SW 1271 (cell line): ENCODE results near the gene FAM124A.

Experiments
- DNase-seq, 2 experiments: peaks; one replicate each; lab custom pipeline; 2025; lab: John Stamatoyannopoulos, UW

The FAM124A gene

DNA sequence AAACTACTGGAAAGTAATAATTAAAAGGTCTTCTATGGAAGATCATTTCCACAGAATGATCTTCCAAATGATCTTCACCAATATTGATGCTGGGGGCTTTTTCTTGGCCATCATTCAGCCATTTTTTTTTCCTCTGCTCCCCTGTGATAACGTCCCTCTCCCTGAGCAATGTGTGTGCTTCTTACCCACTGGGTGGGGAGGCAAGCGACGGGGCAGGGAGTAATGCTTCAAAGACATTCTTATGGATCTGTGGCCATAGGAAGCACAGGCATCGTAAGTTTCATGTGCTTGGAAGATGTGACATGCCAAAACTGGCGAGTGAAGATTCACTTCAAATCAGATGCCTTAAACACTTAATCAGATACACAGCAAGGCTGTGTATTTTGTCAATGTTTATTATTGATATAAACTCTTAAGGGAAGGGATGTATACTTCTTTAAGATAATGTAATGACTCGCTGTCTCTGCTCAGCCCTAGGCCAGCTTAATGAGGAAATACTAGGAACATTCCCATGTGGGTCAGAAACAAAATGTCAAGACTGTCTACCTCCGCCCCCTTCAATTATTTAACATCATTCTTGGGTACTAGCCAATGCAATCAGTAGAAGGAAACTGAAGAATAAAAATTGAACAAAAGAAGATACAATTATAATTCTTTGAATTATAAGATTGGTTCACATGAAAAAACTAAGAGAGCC is 83.2 kb downstream of the FAM124A start:
- no peak for DNase-seq

DNA sequence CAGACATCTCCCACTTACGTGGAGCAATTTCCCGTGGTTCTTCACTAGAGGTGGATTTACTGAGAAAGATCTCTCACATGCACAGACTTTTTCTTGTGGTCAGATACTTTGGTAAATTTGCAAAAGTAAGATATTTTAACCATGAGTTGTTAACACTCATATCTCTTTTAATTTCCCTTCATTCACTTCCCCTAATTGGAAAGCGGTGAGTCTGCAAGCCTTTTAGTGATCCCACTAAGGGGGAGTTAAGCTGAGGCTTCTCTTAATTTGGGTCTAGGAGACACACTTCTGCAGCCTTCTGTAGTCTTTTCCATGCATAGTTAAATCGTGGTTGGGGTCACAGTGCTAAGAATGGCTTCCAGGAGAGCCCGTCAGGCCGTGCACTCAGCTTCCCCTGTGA is 86.6 kb downstream of the FAM124A start:
- no peak for DNase-seq

DNA sequence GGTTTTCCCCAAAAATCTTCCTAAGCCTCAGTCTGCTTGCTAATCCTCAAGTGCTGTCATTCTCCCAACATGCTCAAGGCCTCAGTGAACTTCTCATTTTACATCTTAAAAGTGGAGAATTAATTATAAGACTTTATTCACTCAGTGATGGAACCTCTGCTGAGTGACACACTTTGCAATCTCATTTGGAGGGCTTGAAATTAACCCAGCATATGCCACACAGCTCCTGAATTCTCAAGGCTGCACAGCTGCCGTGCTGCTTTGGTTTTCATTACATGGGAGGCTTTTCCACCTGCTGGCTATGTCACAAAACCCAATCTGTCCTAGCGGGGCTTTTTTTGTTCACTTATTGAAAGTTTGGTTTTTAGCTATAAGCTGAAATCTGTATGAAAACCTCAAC is 89.0 kb downstream of the FAM124A start:
- no peak for DNase-seq

DNA sequence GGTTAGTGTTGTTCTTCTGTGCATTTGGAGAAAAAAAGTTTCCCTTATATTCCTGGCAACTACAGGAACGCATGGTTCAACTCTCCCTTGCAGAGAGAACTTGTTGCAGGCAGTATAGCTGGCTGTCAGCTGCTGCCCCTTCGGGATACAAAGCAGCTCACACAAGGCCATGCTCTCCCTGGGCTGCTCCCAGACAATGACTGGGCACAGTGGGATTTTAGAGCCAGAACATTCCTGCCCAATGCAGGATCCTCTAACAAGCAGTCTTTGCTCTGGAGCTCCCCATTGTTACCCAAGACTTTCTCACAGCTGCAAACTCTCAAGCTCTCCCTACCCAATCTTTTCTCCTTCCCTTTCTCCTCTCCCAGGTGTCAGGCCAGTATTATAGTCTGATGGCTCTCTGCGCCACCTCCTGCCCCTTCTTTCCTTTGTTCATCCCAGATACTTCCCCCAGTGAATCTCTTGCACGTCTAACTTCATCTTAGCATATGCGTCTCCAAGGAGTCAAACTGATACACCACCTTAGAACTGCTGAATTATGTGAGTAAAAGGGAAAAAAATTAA is 89.8 kb downstream of the FAM124A start:
- no peak for DNase-seq

DNA sequence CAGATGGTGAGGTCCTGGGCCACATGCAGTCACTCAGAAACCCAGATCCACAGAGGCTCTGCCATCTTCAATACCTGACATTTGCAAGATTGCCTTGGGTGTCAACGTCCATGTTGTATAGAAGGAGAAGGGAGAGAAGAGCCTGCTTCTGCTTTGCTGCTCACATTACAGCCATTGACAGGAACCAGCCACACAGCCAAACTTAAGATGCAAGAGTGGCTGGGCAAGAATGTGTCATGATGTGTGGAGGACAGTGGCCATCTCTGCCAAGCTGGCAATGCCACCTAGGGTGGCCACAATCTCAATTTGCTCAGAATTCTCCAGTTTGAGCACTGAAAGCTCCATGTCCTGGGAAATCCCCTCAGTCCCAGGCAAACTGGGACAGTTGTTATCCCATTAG is 91.4 kb downstream of the FAM124A start:
- no peak for DNase-seq

DNA sequence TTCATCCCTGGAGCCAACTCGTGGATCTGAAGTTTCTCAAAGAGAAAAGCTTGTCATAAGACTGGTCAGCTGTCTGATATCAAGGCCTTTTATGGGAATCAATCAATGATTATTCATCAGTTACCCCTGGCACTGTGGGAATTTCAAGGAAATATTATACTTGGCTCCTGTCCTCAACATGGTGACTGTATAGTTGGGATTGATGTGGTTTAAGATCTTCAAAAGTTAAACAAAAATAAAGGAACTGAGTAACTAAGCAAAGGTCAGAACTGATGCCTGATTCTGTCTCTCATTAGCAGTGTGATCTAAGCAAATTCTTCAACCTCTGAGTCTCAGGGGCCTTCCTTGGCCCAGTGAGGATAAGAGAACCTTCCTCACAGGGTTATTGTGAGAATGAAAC is 95.1 kb downstream of the FAM124A start:
- no peak for DNase-seq

DNA sequence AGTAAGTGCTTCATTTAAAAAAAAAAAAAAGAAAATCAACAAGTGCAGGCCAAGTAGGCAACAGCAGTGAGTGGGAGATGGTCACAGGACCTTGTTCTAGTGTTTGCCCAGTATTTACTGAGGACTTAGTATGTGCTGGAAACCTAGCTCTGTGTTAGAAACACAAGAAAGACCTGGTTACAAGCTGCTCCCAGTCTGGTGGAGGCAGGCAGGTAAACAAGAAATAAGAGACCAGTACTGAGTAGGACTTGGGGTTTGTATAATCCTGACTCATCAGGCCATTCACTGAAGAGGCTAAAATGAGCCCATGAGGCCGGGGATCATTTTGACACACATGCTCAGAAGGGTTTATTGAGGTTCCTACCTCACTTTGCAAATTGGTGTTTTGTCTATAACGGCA is 95.8 kb downstream of the FAM124A start:
- DNase-seq = no peak

DNA sequence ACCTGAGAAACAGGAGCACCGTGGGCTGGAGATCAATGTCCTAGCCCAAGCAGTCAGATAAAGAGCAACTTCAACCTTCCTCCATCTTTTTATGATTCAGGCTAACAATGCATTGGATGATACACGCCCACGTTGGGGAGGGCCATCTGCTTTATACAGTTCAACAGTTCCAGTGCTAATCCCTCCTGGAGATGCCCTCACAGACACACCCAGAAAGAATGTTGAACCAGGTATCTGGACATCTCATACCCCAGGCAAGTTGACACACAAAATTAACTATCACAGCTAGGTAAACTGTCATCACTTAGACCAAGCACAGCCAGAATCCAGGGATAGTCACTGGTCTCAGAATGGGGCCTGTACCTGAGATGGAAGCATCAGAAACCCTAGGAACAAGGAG is 96.7 kb downstream of the FAM124A start:
- no peak for DNase-seq

DNA sequence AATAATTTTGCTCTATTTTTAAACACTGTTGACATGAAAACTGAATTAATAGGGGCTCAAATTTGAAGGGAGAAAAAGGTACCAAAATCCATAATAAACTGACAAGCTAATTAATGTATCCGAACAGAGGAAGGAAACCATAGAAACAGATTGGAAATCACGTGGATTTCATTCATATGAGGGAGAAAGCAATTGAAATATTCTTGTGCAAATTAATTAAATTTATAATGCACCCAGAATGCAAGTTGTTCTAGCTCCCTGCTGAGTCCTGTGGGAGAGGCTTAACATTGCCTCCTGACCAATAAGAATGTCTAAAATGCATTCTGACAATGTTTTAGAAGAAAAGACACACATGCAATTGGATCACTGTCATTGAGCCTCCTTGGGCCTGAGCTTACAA is 99.6 kb downstream of the FAM124A start:
- no peak for DNase-seq

DNA sequence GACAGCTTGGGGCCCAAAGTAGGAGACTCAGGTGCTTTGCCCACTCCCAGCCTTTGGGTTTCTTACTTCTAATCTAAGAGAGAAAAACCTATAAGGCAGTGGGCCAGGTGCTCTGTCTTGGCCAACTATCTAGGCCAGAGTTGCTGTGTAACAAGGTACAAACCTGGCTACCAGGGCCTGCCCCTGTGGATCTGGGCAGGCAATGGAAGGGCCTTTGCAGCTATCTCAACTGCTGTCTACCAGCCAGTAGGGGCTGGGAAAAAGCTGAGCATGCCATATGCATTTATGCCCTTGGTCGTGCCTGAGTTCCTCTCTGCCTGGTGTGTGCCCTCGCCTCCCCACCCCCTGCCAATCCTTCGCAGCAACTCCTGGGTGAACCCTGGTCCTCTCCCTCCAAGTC is 100.6 kb downstream of the FAM124A start:
- no peak for DNase-seq

DNA sequence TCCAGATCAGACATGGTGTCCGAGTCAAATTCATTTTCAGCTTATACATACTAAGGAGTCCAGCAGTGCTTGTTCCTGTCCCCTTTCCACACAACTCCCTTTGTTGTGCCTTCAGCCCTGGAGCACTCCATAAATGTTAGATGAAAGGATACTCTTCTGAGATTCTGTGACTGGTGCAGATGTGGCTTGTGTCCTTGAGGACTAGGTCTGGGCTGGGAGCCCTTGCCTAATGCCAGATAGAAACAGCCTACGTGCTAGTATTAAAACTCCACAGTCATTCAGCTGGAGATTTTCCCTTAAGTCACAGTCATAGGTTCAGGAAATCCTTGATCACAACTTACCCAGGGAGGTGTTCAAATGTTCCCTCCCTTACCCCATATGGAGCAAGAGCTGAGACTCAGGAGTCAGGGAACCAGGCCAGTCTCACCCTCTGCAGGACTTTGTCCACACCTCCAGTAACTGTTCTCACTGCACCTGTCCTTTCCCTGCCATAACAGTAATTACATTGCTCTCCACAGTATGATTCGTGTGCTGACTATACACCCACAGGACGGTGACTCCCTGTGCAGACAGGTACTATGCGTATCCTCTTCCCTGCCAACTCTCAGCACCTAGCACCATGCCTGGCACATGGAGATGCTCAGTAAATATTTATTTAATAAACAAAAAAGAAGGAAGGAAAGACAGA is 101.8 kb downstream of the FAM124A start:
- DNase-seq = no peak

DNA sequence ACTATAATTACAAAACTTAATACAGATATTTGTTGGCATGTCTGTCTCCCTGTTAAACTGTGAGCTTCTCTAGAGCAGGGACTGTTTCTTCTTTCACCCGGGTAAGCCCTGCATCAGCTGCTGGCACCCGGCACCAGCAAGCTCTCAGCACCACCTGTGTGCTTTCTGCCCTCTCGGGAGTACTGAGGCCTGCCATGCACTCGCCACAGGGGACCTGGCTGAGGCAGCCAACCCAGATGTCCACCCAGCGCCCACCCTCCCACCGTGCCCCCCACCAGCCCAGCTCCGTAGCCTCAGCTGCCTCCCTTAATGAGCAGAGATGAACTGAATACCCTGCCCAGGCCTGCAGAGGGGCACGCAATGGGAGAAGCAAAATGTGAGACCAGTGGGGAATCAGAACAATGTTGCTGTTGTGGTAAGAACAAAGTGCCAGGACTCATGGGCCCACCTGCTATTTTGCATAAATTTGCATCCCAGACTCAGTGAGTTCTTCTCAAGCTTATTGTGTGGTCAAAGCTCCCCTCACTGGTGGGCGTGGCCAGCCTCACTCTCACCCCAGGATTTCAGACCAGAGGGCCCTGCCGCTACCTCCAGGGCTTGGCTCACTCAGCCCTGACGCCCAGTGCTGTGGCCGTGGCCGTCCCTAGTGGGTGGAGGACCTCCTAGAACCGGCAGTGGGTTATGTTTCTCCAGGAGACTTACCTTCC is 102.7 kb downstream of the FAM124A start:
- no peak for DNase-seq

DNA sequence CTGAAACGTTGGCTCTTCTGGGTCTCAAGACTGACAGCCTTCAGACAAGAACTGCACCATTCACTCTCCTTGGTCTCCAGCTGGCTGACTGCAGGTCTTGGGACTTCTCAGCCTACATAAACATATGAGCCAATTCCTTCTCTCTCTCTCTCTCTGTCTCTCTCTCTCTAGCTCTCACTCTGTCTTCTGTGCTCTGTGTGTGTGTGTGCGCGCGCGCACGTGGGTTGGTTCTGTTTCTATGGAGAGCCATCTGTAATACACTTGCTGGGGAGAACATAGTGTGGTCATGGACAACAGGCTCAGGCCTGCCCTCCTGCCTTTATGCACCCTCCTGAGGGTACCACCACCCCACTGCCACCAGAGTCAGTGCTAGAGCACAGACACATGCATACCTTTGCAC is 103.6 kb downstream of the FAM124A start:
- DNase-seq = no peak

DNA sequence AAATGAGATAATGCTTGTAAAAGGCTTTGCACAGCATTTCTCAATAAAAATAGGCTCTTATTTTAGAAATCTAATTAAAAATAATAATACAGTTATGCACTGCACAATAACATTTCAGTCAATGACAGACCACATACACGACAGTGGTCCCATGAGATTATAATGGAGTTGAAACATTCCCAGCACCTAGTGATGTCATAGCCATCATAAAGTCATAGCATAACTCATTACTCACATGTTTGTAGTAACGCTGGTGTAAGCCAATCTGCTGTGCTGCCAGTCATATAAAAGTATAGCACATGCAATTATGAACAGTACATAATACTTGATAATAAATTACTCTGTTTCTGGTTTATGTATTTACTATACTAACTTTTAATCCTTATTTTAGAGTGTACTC is 104.6 kb downstream of the FAM124A start:
- no peak for DNase-seq

DNA sequence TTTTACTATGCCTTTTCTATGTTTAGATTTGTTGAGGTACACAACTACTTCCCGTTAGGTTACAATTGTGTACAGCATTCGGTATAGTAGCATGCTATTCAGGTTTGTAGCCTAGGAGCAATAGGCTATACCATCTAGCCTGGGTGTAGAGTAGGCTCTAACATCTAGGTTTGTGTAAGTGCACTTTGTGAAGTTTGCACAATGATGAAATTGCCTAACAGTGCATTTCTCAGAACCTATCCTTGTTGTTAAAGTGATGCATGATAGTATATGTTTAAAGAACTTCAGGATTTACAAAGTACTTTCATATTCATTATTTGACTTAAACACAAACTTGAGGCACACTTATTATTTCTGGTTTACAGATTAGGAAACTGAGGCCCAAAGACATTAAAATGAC is 105.8 kb downstream of the FAM124A start:
- no peak for DNase-seq

DNA sequence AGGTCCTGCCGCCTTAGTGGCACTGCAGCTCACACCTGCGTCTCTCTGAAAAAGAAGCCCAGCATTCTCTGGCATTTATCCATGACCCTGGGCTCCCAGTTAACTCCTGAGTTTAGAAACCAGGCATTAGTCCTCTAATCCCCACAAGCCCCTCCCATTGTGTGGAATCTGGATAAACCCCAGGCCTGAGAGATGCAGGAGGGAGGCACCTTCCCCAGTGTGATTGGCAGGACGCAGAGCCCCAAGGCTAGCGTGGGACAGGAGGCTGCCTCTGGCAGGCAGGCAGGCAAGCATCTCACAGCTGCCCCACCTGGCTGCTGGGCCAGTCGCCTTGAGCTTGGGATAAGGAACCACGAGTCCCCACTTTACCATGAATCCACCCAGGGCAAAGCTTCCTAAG is 106.3 kb downstream of the FAM124A start:
- DNase-seq = no peak

DNA sequence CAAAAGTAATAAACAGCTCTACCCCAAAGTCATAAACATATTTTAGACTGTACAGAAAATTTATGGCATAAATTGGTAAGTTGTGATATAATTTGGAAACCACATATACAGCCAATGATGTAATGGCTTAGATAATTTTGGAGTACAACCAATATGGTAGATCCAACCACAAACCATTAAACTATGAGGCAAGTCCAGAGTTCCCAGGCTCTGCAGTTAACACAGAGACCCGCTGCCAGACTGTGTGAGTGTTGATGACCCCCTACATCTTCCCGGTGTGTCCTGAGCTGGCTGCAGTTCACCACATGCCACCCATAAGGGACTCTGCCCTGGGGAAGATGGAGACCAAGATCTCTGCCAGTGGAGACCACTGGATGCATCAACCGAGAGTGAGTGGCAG is 107.4 kb downstream of the FAM124A start:
- DNase-seq = no peak

DNA sequence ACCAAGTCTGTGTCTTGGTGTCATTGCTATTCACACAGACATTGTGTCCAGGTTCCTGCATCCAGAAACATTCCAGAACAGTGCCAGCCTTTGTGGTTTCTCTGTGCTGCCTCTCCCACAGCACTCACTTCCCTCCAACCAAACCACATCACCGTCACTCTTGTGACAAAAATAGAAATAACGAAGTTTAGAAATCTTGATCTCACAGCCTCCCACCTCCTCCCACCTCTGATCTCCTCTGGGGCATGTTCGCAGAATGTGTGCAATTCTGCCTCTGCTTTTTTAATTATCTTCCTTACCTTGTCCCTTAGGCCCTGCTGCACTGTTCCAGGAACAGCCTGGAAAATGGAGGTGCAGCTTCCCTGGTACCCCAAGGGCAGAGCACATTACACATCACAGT is 108.6 kb downstream of the FAM124A start:
- no peak for DNase-seq

DNA sequence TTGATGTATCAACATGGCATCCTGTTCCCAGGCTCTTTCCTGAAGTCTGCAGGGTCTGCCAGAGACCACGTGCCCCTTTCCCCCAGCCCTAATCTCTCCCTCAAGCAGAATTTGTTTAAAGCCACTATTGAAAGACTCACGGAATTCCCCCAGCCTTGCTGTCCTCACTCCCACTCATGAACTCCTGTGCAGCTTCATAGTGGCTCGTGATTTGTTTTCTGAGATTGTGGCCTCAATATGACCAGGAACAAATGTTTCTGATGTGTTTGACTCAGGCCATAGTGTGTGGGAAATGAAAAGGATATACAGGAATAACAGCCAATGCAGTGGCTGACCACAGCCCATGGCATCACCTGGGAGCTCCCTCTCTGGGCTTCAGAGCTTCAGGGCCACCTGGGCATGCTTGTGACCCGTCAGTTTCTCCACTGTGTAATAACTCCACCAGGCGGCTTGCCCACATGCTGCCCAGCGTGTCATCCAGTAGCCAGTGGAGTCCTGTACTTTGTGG is 109.2 kb downstream of the FAM124A start:
- DNase-seq = no peak

DNA sequence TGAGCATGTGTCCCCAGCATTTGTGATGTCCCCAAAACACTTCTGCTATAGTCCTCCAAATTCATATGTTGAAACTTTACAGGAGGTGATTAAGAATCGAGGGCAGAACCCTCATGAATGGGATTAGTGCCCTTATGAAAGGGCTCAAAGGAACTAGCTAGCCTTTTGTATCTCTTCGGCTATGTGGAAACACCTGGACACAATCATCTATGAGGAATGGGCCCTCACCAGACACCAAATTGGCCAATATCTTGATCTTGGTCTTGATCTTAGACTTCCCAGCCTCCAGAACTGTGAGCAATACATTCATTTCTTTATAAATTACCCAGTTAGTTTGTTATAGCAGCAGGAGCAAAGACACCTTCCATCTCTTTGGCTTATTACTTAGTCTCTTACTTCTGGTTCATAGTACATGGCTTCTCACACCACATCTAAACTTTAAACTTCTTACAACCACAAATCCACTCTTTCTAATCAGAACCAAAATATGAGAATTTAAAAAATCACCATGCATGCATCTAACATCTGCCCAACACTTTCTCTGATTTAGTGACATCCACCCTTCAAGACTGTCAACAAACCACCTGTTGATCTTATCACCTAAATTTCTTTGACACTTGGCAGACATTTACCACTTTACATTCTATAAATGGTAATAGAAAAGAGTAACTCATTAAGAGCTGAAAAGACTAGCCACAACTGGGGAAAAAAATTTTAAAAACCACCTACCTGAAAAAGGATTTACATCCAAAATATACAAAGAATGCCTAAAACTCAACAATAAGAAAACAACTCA is 110.6 kb downstream of the FAM124A start:
- DNase-seq = no peak

DNA sequence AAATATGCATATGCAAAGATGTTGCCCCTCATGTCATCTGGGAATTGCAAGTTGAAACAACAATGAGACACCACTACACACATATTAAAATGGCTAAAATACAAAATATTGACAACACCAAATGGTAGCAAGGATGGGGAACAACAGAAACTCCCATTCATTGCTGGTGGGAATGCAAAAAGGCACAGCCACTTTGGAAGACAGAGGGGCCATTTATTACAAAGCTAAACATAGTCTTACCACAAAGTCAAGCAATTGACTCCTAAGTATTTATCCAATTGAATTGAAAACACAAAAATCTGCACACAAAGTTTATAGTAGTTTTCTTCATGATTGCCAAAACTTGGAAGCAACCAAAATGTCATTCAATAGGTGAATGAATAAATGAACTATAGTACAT is 111.2 kb downstream of the FAM124A start:
- DNase-seq = no peak

DNA sequence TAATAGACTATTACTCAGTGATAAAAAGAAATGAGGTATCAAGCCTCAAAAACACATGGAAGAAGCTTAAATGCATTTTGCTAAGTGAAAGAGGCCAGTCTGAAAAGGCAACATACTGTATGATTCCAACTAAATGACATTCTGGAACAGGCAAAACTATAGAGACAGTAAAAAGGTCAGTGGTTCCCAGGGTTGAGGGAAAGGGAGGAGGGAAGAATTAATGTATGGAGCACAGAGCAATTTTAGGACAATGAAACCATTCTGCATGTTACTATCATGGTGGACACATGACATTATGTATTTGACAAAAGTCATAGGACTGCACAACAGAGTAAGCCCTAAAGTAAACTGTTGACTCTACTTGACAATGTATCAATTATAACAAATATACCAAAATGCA is 111.6 kb downstream of the FAM124A start:
- DNase-seq = no peak
